Fibroblast of skin of right quadriceps (primary cell): Measurements from ENCODE around the gene NRARP.
A peak's percentile ranks its signal among the peaks of the same experiment; 100 is the strongest.

Experiments
- DNase-seq: peaks from one replicate; pipeline ENCODE4 v3.0.0-alpha.2; 2013

Gene NRARP

DNA sequence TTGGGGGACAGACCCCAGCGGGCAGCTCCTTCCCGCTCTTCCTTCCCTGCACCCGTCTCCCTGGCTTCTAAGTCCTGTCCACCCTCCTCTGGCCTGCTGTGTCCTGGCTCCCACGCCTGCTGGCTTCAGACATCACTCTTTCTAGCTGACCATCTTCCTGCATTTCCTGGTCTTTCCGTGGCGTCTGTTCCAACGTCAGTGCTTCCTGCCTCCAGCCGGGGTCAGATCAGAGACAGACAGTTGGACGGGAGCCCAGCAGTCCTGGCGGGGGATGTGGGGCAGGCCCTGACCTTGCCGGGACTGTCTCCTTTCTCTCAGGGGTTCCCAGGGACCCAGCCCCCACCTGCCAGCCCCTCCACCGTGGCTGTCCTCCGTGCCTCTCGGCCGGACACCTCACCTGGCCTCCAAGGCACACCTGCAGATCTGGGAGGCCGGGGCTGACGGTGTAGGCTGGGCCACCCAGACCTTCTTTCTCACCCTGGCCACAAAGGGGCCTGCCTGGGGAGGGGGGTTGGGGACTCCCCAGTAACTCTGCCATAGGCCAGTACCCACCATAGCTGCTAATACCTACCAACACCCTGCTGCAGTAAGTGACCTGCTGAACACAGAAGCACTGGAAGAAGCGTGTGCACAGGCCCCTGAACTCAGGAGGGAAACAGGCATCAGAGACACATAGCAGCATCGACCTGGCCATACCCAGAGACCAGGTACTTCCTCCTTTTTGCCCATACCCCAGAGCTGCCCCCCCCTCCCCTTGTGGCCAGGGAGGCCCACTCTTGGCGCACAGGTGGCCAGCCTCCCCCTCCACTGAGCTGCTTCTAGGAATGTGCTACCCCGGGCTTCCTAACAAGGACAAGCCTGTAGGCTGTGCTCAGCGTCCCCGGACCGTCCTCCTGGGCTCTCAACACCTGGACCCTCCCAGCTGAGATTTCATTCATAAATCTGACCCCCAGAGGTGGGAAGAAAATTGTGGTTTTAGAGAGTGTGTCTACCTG, 5.1 kb downstream of the NRARP start:
- no peak for DNase-seq

GRCh38 chr9:137295849-137296669, 6.0 kb downstream of the NRARP start:
- DNase-seq = no peak

GRCh38 chr9:137295238-137295811, 6.7 kb downstream of the NRARP start:
- DNase-seq = no peak

DNA sequence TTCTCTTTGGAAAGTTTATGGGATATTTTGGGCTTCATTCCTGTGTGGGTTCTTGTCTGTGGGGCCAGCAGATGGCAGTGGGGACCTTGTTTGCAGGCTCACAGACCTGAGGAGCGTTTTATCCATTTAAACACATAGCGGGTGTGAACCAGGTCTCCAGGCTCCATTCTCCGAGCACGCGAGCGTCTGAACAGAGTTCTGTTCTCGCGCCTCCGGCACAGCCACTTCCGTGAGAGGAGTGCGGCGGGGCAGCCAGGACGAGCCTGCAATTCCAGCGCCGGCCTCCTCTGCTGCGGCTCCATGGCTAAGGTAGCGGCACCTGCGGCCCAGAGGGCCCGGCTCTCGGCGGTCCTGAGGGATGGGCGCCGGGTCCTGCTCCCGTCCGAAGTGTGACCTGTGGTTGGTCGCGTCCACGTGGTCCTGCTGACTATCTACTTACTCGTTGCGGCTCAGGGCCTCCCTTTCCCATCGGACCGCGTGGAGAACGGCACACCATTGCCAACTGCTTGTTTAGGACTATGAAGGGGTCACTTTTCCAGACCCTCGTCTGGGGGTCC, 7.3 kb downstream of the NRARP start:
- DNase-seq = no peak

DNA sequence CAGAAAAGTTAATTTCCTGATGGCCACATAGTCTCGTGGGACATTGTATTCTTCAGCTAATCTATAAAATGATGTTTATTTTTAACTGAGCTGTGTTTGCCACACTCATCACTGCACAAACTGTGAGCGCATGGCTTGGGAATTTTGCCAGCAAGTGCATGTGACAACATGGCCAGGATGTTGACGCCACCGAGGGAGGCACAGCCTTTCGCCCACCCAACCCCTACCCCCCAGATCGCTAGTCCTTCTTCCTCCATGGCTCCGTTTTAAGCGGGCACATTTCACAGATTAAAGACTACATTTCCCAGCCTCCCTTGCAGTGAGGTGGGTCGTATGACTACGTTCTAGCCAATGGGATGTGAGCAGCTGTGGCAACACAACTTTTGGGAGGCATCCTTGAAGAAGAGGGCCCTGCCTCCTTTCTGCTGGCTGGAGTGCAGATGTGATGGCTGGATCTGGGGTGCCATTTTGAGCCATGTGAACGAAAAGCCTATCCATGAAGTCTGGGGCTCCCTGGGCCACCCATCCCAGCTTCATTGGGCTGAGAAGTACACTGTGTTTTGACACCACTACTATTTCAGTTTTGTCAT, 7.9 kb downstream of the NRARP start:
- no peak for DNase-seq

GRCh38 chr9:137293482-137294090, 8.5 kb downstream of the NRARP start:
- no peak for DNase-seq

- DNase-seq = no peak
Observed at GRCh38 chr9:137293094-137293481, 9.0 kb downstream of the NRARP start.

GRCh38 chr9:137286975-137287383, 15.1 kb downstream of the NRARP start:
- no peak for DNase-seq

DNA sequence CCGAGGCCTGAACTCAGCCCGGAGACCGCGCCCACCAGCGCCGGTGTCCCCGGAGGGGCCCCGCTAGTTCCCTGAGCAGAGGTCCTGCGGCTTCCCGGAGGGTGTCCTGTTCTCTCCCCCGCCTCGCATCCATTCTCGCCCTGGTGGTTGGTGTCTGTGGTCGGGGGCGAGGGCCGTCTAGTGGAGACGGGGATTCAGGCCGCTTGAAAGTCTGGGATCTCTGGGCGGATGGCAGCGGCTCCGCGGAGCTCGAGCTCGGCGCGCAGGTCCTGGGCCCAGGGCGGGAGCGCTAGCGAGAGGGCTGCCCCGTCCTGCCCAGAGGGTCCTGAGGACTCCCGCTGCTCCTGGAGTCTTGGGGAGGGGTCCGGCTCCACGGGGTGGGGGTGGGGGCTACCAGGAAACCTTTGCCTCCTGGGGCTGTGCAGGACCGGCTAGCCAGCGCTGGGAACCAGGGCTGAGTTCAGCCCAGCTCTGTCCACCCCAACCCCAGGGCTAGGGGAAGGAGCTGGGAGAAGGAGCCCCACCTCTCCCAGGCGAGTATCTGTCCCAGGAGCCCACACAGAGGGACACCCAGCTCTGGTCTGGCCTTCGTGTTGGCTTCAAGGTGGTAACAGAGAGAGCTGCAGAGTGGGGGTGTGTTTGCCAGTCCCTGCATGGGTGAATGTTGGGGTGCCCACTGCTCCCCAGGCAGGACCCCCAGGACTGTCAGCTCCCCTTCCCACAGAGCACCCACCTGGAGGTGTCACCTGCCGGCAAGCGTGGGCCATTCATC, 20.5 kb downstream of the NRARP start:
- no peak for DNase-seq

DNA sequence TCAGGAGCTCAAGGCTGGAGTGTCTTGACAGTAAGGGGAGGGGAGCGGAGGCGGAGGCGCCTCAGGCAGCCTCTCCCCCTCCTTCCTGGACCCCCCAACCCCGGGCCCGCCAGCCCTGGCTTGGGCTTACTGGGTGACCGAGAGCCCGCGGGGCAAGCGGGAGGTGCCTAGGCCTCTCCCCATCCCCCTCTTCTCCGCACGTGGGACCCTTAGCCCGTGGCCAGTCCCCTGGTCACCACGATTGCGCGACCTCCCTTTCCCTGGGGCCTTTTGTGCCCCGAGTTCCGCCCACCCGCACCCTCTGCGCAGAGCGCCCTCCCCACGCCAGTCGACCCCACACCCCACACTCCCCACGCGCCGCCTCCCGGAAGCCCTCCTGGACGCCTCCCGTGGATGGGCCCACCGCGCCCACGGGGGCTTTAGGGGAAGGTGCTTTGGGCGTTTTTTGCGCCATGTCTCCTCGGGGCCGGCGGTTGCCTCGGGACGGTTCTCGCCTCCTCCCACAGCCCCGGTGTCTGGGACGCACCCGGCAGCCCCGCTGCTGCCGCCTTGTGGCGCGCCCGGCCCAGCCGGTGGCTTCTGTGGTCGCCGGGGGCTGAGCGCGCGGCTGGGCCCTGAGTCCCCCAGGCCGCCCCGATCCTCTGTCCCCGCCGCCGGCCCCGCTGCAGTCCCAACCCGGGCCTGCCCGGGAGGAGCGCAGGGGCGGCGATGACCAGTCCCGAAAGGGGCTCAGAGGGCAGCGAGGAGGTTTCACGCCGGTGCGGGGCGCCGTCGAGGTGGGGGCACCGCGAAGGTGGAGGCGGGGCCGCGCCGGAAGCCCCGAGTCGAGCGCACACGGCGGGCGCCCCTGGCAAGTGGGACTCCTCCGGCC, 21.4 kb downstream of the NRARP start:
- no peak for DNase-seq

DNA sequence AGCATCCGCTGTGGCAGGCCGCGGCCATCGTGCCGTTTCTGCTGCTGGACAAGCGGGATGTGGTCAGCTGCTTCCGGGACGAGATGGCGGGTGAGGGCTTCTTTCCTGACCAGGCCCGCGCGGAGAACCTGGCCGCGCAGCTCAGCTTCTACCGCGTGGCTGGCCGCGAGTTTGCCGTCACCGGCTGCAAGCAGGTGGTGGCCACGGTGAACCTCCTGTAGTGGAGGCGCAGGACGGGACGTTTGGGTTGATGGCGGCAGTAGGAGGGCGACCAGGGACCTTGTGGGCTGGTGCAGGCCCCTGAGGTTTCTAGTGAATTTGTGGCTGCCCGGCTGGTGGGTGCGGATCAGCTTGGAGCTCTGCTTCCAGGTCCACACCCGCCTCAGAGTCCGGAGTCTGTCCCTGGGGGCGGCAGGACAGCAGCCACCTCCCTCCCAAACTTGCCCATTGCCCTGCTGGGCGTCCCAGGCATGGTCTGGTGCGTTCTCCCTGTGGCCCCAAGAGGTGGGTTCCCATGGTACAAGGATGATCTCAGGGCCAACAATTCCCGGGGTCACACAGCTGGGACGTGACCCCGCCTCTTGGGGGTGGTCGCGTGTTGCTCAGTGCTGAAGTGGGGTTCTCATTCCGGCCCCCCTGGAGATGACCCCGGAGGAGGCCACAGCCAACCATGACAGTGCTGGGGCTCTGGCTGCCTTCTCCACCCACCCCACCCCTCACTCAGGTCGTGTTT, 22.2 kb downstream of the NRARP start:
- DNase-seq = no peak

GRCh38 chr9:137278721-137279711, 23.1 kb downstream of the NRARP start:
- no peak for DNase-seq

GRCh38 chr9:137278061-137278701, 23.9 kb downstream of the NRARP start:
- no peak for DNase-seq

DNA sequence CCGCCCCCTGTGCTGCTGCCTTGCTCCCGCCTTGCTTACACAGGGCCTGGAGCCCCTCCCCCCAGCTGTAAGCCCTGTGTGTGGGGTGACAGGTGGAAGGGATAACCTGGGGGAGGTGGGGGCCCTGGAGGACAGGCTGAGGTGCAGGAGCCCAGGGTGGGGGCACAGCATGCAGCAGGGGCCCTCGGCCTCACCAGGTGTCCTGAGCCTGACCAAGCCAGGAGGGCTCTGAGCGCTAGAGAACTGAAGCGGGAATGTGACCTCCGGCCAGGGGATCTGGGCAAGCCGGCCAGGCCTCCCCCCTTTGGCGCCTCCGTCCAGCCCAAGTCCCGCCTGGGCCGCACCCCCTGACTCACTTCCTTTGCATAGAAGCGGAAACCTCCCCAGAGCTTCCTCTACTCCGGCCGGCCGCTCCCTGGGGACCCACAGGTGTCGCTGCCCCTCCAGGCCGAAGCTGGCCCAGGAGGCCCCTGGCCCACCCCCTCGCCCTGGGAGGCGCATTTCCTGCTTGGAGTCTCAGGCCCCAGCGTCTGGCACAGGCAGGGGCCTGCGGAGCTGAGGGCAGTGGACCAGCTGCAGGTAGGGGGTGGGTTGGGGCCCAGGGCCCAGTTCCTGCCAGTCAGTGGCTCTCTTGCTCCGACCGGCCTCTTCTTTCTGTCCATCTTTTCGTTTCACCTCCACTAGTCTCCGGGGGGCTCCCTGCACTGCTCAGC, 24.6 kb downstream of the NRARP start, which contains the start of gene TOR4A:
Gene TOR4A, plus strand, starts transcription at position 398 of the 713 bp plus-strand sequence. CDS start 964 bp downstream, outside the sequence.
- peak; percentile 48 for DNase-seq

GRCh38 chr9:137276473-137277328, 25.4 kb downstream of the NRARP start:
- peak; percentile 63 for DNase-seq
